K562 (cell line): ENCODE measurements around the gene NEURL1B. TPM values are rescaled to one million over a fixed set of nuclear protein-coding genes. Genes with fewer than 3 reads are reported as not detected.

Source experiments
- ATAC-seq: fragments of 200-7000 bp; cut with Tn5 transposase; 3 replicates; pipeline ENCODE4 v1.9.1; 2020; ENCODE audit warnings: moderate library complexity
- BruUV-seq: library from RNA; stranded (reverse); fragments of 400-500 nt; replicated peaks from 2 replicates; lab custom pipeline; 2021; lab: Mats Ljungman, UMichigan
- CTCF ChIA-PET: fragments of 300-600 bp; formaldehyde crosslinking; extraction: SDS; loops from one replicate; lab custom pipeline; 2021; ENCODE audit warnings: low intra/inter-chr PET ratio; lab: Yijun Ruan, JAX
- POLR2A ChIA-PET: fragments of 300-600, 350-650 bp; sonication (Branson Sonifier 250); formaldehyde crosslinking; extraction: SDS; loops from one replicate; lab custom pipeline; 2021; ENCODE audit warnings: antibody characterized with exemption, inconsistent platforms; lab: Yijun Ruan, JAX
- DNase-seq, 4 experiments: peaks; one replicate each; pipeline versions ENCODE4 v3.0.0 to v3.0.0-alpha.2; 2011 to 2018; ENCODE audit warnings: low spot score in 3 of 4, mixed read lengths in 3 of 4; ENCODE audit errors: extremely low read depth in 1 of 4
- FAIRE-seq: peaks from 2 replicates; lab custom pipeline; 2011; peaks lifted over from hg19 to GRCh38; lab: Jason Lieb, UNC
- H2AFZ ChIP-seq: 2 replicates; pipeline ENCODE4 v1.6.0; 2011; ENCODE audit warnings: low read depth, low read length, control low read depth, inconsistent platforms
- H3K27ac ChIP-seq: fragments of 200-600 bp; 3 replicates; pipeline ENCODE4 v1.8.0; 2011; ENCODE audit warnings: low read depth, mild to moderate bottlenecking, control low read depth, inconsistent platforms, low read length, moderate library complexity, mixed read lengths; ENCODE audit errors: extremely low read depth
- H3K27me3 ChIP-seq, 2 experiments: fragments of 300-600 bp in 1 of 2; 2 replicates in 1 of 2; 3 replicates in 1 of 2; pipeline versions ENCODE4 v1.6.0 to v1.8.0; 2011; ENCODE audit warnings: inconsistent platforms in 2 of 2, low read length in 2 of 2, mild to moderate bottlenecking in 1 of 2, mixed read lengths in 1 of 2, moderate library complexity in 1 of 2; ENCODE audit not compliant: control insufficient read depth in 2 of 2, insufficient read depth in 2 of 2
- H3K36me3 ChIP-seq: fragments of 300-600 bp; 3 replicates; pipeline ENCODE4 v1.8.0; 2011; ENCODE audit warnings: mild to moderate bottlenecking, low read length, inconsistent platforms; ENCODE audit not compliant: control insufficient read depth, insufficient read depth
- H3K4me1 ChIP-seq, 2 experiments: fragments of 200-600 bp in 1 of 2; replicated peaks in 1 of 2; 2 replicates in 1 of 2; 3 replicates in 1 of 2; pipeline versions ENCODE4 v1.5.1 to v1.8.0; 2011; ENCODE audit warnings: inconsistent platforms in 2 of 2, low read length in 2 of 2, mild to moderate bottlenecking in 1 of 2, mixed read lengths in 1 of 2, moderate library complexity in 1 of 2; ENCODE audit not compliant: control insufficient read depth in 2 of 2, insufficient read depth in 2 of 2
- H3K4me2 ChIP-seq: 2 replicates; pipeline ENCODE4 v1.6.1; 2011; ENCODE audit warnings: low read length, control low read depth, inconsistent platforms, mixed read lengths; ENCODE audit not compliant: insufficient read depth
- H3K4me3 ChIP-seq: fragments of 200-600 bp; sonication (generic), shearing (Covaris generic); 2 replicates; pipeline ENCODE4 v1.5.1; 2016; ENCODE audit warnings: control low read depth, inconsistent platforms
- H3K79me2 ChIP-seq: fragments of 200-600 bp; 3 replicates; pipeline ENCODE4 v1.8.0; 2011; ENCODE audit warnings: low read length, inconsistent platforms; ENCODE audit not compliant: control insufficient read depth, insufficient read depth
- H3K9ac ChIP-seq, 2 experiments: 2 replicates each; pipeline versions ENCODE4 v1.6.0 to v1.6.1; 2011; ENCODE audit warnings: low read depth in 2 of 2, low read length in 2 of 2, control low read depth in 1 of 2, inconsistent platforms in 1 of 2, mild to moderate bottlenecking in 1 of 2, mixed read lengths in 1 of 2; ENCODE audit not compliant: insufficient read depth in 1 of 2
- H3K9me1 ChIP-seq: one replicate; pipeline ENCODE4 v1.6.0; 2011; ENCODE audit warnings: inconsistent platforms, mild to moderate bottlenecking, low read length, moderate library complexity; ENCODE audit not compliant: control insufficient read depth, insufficient read depth
- H3K9me3 ChIP-seq: replicated peaks from 2 replicates; pipeline ENCODE4 v1.5.1; 2011; ENCODE audit warnings: low read depth, low read length, inconsistent platforms; ENCODE audit not compliant: control insufficient read depth, insufficient read depth
- H4K20me1 ChIP-seq: replicated peaks from 2 replicates; pipeline ENCODE4 v1.6.1; 2011; ENCODE audit warnings: low read length, inconsistent platforms, mixed read lengths; ENCODE audit not compliant: control insufficient read depth, insufficient read depth
- DACH1 ChIP-seq: fragments of 450-650 bp; IDR thresholded peaks from 2 replicates; pipeline ENCODE4 v1.6.1; 2018; ENCODE audit not compliant: partially characterized antibody
- GABPA ChIP-seq: fragments of 200-800 bp; sonication (Bioruptor generic); conservative IDR thresholded peaks from 2 replicates; pipeline ENCODE4 v1.6.1; 2016; ENCODE audit warnings: low read depth, missing genetic modification characterization, missing compliant biosample characterization
- NFE2L1 ChIP-seq: fragments of 450-650 bp; IDR thresholded peaks from 2 replicates; pipeline ENCODE4 v1.6.1; 2016; ENCODE audit warnings: missing genetic modification characterization, low read depth, mild to moderate bottlenecking, missing compliant biosample characterization, moderate library complexity, borderline replicate concordance
- NR2C2 ChIP-seq, 2 experiments: fragments of 200-800 bp in 1 of 2; sonication (Bioruptor generic) in 1 of 2; sonication (generic) in 1 of 2; formaldehyde crosslinking in 1 of 2; IDR thresholded peaks; 2 replicates each; pipeline versions ENCODE4 v1.6.1 to v1.8.0; 2016 to 2022; ENCODE audit warnings: mild to moderate bottlenecking in 1 of 2, missing compliant biosample characterization in 1 of 2, missing genetic modification characterization in 1 of 2, missing genetic modification reagents in 1 of 2
- WGBS: fragments of 100-300 bp; shearing (Covaris generic); methylation state at CpG from one replicate; pipeline ENCODE4 v1.1.6; 2016; ENCODE audit warnings: low coverage, mixed read lengths; ENCODE audit not compliant: insufficient coverage; ENCODE audit errors: missing lambda C conversion rate; 5-methylcytosine and 5-hydroxymethylcytosine counted together
- in situ Hi-C: fragments of 300-500 bp; cut with MboI; formaldehyde crosslinking; loops from 4 replicates; pipeline ENCODE4 v1.15.0; 2018; ENCODE audit warnings: inconsistent platforms, mixed read lengths
- intact Hi-C: fragments of 100-400 bp; cut with micrococcal nuclease; formaldehyde crosslinking; loops from 2 replicates; pipeline ENCODE4 v1.14.2; 2022
- polyA plus RNA-seq, 8 experiments: library from polyadenylated mRNA; depleted of rRNA in 4 of 8; stranded (reverse) in 5 of 8; unstranded in 3 of 8; fragments of >200 nt; fragmentation: Nextera tagmentation in 2 of 8; fragmentation: Illumina TruSeq in 1 of 8; extraction: Ambion mirVana in 2 of 8; extraction: Trizol in 1 of 8; gene quantifications; 2 replicates each; pipeline versions ENCODE4 v1.2.1 to v1.2.3, GENCODE V29; 2011 to 2014; ENCODE audit warnings: inconsistent platforms in 1 of 8, missing spikeins in 1 of 8
- total RNA-seq, 7 experiments: library from RNA; depleted of rRNA in 6 of 7; stranded (reverse); fragments of >200 nt in 6 of 7; fragmentation: Illumina TruSeq in 2 of 7; extraction: Trizol in 2 of 7; gene quantifications; 2 replicates each; pipeline versions ENCODE4 v1.2.1 to v1.2.3, GENCODE V29; 2011 to 2021; ENCODE audit warnings: low replicate concordance in 1 of 7
- TF ChIP-seq, protein P1 (sequence below): sonication (generic); formaldehyde crosslinking; IDR thresholded peaks from 2 replicates; pipeline ENCODE4 v1.8.1; 2023; ENCODE audit warnings: mild to moderate bottlenecking, missing genetic modification reagents

Gene NEURL1B
- total and polyA plus RNA-seq, 9 of the 15 experiments (the other 6 are each of a cell fraction or from before 2014, with no cell fraction given): 0.04 TPM; not detected in 8

DNA sequence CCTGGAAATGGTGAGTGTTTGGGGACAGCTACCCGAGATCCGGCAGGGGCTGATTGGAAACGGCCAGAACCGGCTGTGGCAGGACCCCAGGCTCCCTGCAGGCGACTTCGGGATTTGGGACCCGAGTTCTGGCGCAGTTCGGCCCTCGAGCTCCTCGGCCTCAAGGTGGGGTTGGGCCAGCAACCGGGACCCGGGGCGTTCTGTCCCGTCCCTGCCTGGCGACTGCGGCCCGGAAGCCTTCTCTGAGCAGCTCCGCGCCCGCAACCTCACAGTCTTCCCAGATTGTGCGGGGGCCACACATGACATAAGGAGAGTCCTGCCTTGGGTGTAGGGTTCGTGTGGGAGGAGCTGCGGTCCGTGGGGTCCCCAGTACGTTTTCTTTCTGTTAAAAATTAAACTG is 23.2 kb upstream of the NEURL1B start:
- POLR2A ChIA-PET: no interaction called here
- Histone ChIP-seq H2AFZ (no peak overlapping the region), H3K36me3 (no peaks in the 10 kb centered on the region), H3K79me2 (no peaks in the 10 kb centered on the region), H3K4me1 (no peaks in the 10 kb centered on the region), H4K20me1 (peaks cover 12% of the 10 kb centered on the region; the same call in 1 of the 2 replicates), H3K4me3 (no peak overlapping the region), H3K27ac (no peak overlapping the region), H3K9me3 (no peaks in the 10 kb centered on the region), H3K9me1 (no peaks in the 10 kb centered on the region), H3K4me2 (no peak overlapping the region), H3K27me3 (peaks cover 41 to 62% of the 10 kb centered on the region in 2 experiments), H3K9ac (no peak overlapping the region; a peak in 1 of 4 replicates)
- no TSS peak for BruUV-seq
- no peak for DNase-seq
- no peak for FAIRE-seq
- in situ Hi-C loops: no loop called here
- intact Hi-C loops: no loop called here
- ATAC-seq: no peak
- CTCF ChIA-PET: no interaction called here
- TF ChIP-seq NFE2L1 (tag) (no peak), DACH1 (no peak), NR2C2 (CRISPR knock-in tag; IDR thresholded peaks at IDR 0.05) (no peak), NR2C2 (tag; IDR thresholded peaks at IDR 0.05) (no peak), GABPA (tag) (no peak)
- TF ChIP-seq, protein P1, sequence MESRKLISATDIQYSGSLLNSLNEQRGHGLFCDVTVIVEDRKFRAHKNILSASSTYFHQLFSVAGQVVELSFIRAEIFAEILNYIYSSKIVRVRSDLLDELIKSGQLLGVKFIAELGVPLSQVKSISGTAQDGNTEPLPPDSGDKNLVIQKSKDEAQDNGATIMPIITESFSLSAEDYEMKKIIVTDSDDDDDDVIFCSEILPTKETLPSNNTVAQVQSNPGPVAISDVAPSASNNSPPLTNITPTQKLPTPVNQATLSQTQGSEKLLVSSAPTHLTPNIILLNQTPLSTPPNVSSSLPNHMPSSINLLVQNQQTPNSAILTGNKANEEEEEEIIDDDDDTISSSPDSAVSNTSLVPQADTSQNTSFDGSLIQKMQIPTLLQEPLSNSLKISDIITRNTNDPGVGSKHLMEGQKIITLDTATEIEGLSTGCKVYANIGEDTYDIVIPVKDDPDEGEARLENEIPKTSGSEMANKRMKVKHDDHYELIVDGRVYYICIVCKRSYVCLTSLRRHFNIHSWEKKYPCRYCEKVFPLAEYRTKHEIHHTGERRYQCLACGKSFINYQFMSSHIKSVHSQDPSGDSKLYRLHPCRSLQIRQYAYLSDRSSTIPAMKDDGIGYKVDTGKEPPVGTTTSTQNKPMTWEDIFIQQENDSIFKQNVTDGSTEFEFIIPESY (CRISPR knock-in tag): no peak
- WGBS: 6% methylated on average over 26 of the region's 26 CpGs
